PC-9 (cell line): ENCODE data around the gene AOPEP. TPM values are rescaled to one million over a fixed set of nuclear protein-coding genes. Genes with fewer than 3 reads are reported as not detected.

Experiments
- BruUV-seq: library from RNA; stranded (reverse); fragments of 400-500 nt; replicated peaks from 2 replicates; lab custom pipeline; 2021; lab: Mats Ljungman, UMichigan
- CTCF ChIA-PET: fragments of 300-600 bp; sonication (Branson Sonifier 250); formaldehyde crosslinking; loops from one replicate; lab custom pipeline; 2022; ENCODE audit warnings: antibody characterized with exemption; lab: Charles Lee
- POLR2A ChIA-PET: fragments of 300-600 bp; sonication (Branson Sonifier 250); formaldehyde crosslinking; loops from one replicate; lab custom pipeline; 2022; ENCODE audit warnings: antibody characterized with exemption; ENCODE audit not compliant: unreplicated experiment; lab: Charles Lee
- DNase-seq, 2 experiments: peaks; one replicate each; pipeline versions ENCODE4 v3.0.0 to v3.0.0-alpha.2; 2015 to 2022; ENCODE audit warnings: mixed read lengths in 1 of 2
- H2AFZ ChIP-seq: fragments of 200-600 bp; sonication (generic); 2 replicates; pipeline ENCODE4 v1.8.1; 2017; ENCODE audit warnings: antibody characterized with exemption
- H3F3A ChIP-seq: fragments of 200-600 bp; sonication (generic); 2 replicates; pipeline ENCODE4 v1.8.1; 2017; ENCODE audit warnings: antibody characterized with exemption, mild to moderate bottlenecking, low read depth; ENCODE audit not compliant: insufficient read depth
- H3K27ac ChIP-seq: fragments of 200-600 bp; sonication (generic); 2 replicates; pipeline ENCODE4 v1.6.1; 2016; ENCODE audit warnings: mixed run types
- H3K27me3 ChIP-seq: fragments of 200-600 bp; sonication (generic); 2 replicates; pipeline ENCODE4 v1.6.1; 2016; ENCODE audit warnings: low read depth, mixed run types; ENCODE audit not compliant: insufficient read depth
- H3K36me3 ChIP-seq: fragments of 200-600 bp; sonication (generic); 2 replicates; pipeline ENCODE4 v1.6.1; 2016; ENCODE audit warnings: low read depth, mixed run types
- H3K4me1 ChIP-seq: fragments of 200-600 bp; sonication (generic); replicated peaks from 2 replicates; pipeline ENCODE4 v1.6.1; 2016; ENCODE audit warnings: mixed run types; ENCODE audit not compliant: insufficient read depth
- H3K4me2 ChIP-seq: fragments of 200-600 bp; sonication (generic); 2 replicates; pipeline ENCODE4 v1.6.1; 2017; ENCODE audit warnings: mixed run types
- H3K4me3 ChIP-seq: fragments of 200-600 bp; sonication (generic); 2 replicates; pipeline ENCODE4 v1.6.1; 2016; ENCODE audit warnings: mixed run types
- H3K79me2 ChIP-seq: fragments of 200-600 bp; sonication (generic); 2 replicates; pipeline ENCODE4 v1.6.1; 2017; ENCODE audit warnings: low read depth, mixed run types
- H3K9me2 ChIP-seq: fragments of 200-600 bp; sonication (generic); 2 replicates; pipeline ENCODE4 v1.8.1; 2017; ENCODE audit warnings: mild to moderate bottlenecking; ENCODE audit not compliant: insufficient read depth
- H3K9me3 ChIP-seq: fragments of 200-600 bp; sonication (generic); 2 replicates; pipeline ENCODE4 v1.8.1; 2016; ENCODE audit warnings: low read depth; ENCODE audit not compliant: insufficient read depth
- H4K20me1 ChIP-seq: fragments of 200-600 bp; sonication (generic); 2 replicates; pipeline ENCODE4 v1.8.1; 2017; ENCODE audit not compliant: insufficient read depth
- CTCF ChIP-seq: fragments of 200-600 bp; sonication (generic); conservative IDR thresholded peaks from 2 replicates; pipeline ENCODE4 v1.6.1; 2017; ENCODE audit warnings: mixed run types, antibody characterized with exemption, mild to moderate bottlenecking, moderate library complexity
- EZH2 ChIP-seq: fragments of 200-600 bp; sonication (generic); IDR thresholded peaks from 2 replicates; pipeline ENCODE4 v1.8.0; 2017; ENCODE audit warnings: antibody characterized with exemption, low read depth
- intact Hi-C: fragments of 100-400 bp; cut with micrococcal nuclease; formaldehyde crosslinking; loops from one replicate; pipeline ENCODE4 v1.10.0; 2022; ENCODE audit not compliant: unreplicated experiment
- total RNA-seq: library from RNA; stranded (reverse); gene quantifications from 2 replicates; pipeline ENCODE4 v1.2.3, GENCODE V29; 2021

AOPEP gene
- total RNA-seq, 1 experiment from 2014 or later = 90.0 TPM

DNA sequence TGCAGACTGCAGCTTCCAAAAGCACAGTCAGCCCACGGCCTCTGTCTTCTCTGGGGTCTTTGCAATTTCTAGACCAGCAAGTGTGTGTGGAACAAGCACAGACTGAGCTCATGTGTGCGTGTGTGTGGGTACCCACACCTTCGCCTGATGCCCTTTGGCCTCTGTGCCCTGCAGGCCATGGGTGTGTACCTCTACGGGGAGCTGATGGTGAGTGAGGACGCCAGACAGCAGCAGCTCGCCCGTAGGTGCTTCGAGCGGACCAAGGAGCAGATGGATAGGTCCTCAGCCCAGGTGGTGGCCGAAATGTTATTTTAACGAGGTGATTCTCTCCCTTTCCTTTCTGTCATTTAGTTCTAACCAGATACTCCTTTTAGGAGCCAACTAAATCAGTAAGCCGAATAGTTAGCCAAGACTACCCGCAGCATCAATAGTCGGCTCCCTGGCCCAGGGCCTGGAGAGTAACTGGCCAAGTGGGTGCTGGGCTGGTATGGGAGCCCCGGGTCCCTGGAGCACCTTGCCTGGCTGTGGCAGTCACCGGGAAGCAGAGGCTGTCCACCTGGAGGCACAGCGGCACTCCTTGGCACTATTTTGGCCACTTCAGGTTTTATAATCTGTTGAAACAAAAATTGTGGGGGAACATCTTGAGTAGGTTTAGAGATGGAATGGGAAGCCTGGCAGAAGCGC is 356.0 kb downstream of the AOPEP start:
- Histone ChIP-seq H3K36me3 (peaks cover 24% of the 10 kb centered on the region; the same call in 1 of the 2 replicates), H3F3A (peaks cover 40% of the 10 kb centered on the region), H3K79me2 (peaks cover 38% of the 10 kb centered on the region), H4K20me1 (peaks cover 66% of the 10 kb centered on the region), H3K9me2 (no peaks in the 10 kb centered on the region), H3K4me3 (no peak overlapping the region), H3K4me1 (no peaks in the 10 kb centered on the region; the same call in 1 of the 2 replicates), H3K27me3 (no peaks in the 10 kb centered on the region), H3K9me3 (no peaks in the 10 kb centered on the region), H3K27ac (no peak overlapping the region), H3K4me2 (no peak overlapping the region), H2AFZ (no peak overlapping the region)
- no peak for DNase-seq
- TF ChIP-seq CTCF = no peak
- no peak for TF ChIP-seq EZH2
- intact Hi-C loops = no loop called here
- ChIA-PET CTCF (no interaction called here), POLR2A (no interaction called here)
- BruUV-seq = no TSS peak

GRCh38 chr9:95083086-95083768 is 356.7 kb downstream of the AOPEP start:
- Histone ChIP-seq H3F3A (peaks cover 47% of the 10 kb centered on the region), H3K36me3 (peaks cover 24% of the 10 kb centered on the region; the same call in 1 of the 2 replicates), H3K79me2 (peaks cover 31% of the 10 kb centered on the region), H3K27ac (no peak overlapping the region), H3K9me3 (no peaks in the 10 kb centered on the region), H4K20me1 (peaks cover 59% of the 10 kb centered on the region), H3K4me1 (no peaks in the 10 kb centered on the region; the same call in 1 of the 2 replicates), H2AFZ (no peak overlapping the region), H3K4me2 (no peak overlapping the region), H3K27me3 (no peaks in the 10 kb centered on the region), H3K9me2 (no peaks in the 10 kb centered on the region), H3K4me3 (no peak overlapping the region)
- intact Hi-C loops = no loop called here
- TF ChIP-seq EZH2 = no peak
- TF ChIP-seq CTCF = no peak
- ChIA-PET POLR2A (no interaction called here), CTCF (no interaction called here)
- DNase-seq = no peak
- no TSS peak for BruUV-seq

DNA sequence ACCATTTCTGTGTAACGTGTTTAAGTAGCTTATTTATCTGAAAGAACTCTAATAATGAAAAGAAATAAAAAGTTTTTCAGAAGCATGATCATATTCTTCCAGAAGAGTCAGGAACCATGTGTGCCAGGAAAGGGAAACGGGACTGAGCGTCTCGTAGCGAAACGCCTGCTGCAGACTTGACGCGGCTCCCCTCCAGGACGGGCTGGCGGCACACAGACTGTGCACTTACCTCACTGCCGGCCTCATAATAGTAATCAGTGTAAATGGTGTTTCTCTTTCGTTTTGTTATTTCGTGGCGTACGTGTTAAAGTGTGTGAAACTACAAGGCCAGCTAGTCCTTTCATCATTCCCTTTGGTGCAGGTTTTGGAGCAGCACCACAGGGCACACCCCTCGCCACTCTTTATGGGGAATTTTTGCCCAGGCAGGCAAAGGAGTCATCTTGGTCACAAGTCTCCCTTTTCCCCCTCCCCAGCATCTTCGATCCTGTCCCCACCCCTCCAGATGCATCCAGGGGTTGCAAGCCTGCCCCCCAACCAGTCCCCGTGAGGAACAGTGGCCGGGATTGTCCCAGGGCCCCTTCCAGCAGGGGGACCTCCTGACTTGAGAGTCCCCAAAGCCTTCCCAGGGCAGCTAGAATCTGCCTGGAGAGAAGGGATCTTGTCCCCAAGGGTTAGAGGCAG is 357.9 kb downstream of the AOPEP start:
- H3K79me2 ChIP-seq = peaks cover 19% of the 10 kb centered on the region
- no peaks in the 10 kb centered on the region for H3K9me2 ChIP-seq
- POLR2A ChIA-PET = interaction anchor here (0.6 kb wide), 1 partner anchor 77 kb away, joined by 6 read pairs; no protein-coding TSS in a partner anchor
- H2AFZ ChIP-seq = no peak overlapping the region
- H3K4me1 ChIP-seq = peaks cover 4% of the 10 kb centered on the region
- peaks cover 54% of the 10 kb centered on the region for H3F3A ChIP-seq
- peaks cover 24% of the 10 kb centered on the region; the same call in 1 of the 2 replicates for H3K36me3 ChIP-seq
- TF ChIP-seq CTCF (no peak), EZH2 (no peak)
- H3K27me3 ChIP-seq = no peaks in the 10 kb centered on the region
- no peak for DNase-seq
- no peak overlapping the region for H3K4me2 ChIP-seq
- intact Hi-C loops = no loop called here
- CTCF ChIA-PET = no interaction called here
- H4K20me1 ChIP-seq = peaks cover 48% of the 10 kb centered on the region
- BruUV-seq = no TSS peak
- H3K9me3 ChIP-seq = no peaks in the 10 kb centered on the region
- no peak overlapping the region for H3K27ac ChIP-seq
- H3K4me3 ChIP-seq = no peak overlapping the region
